GM18858 (cell line): ENCODE data around the gene NUP88.

Experiments used
- ATAC-seq: cut with Tn5 transposase; IDR thresholded peaks from one replicate; pipeline ENCODE4 v1.9.1; 2021; ENCODE audit not compliant: unreplicated experiment

NUP88 gene

GRCh38 chr17:5361426-5361825, 58.0 kb downstream of the NUP88 start:
- ATAC-seq: no peak

GRCh38 chr17:5355421-5356129, 63.9 kb downstream of the NUP88 start:
- no peak for ATAC-seq

- no peak for ATAC-seq
Observed at GRCh38 chr17:5354886-5355415, 64.5 kb downstream of the NUP88 start.

GRCh38 chr17:5354310-5354709, 65.2 kb downstream of the NUP88 start:
- ATAC-seq: no peak

GRCh38 chr17:5352681-5353289, 66.7 kb downstream of the NUP88 start:
- ATAC-seq: no peak

- ATAC-seq: no peak
Observed at GRCh38 chr17:5344914-5345313, 74.5 kb downstream of the NUP88 start.
